HT-29 (cell line): Measurements from ENCODE around the gene ADAMTSL3. TPM values are rescaled to one million over a fixed set of nuclear protein-coding genes. Genes with fewer than 3 reads are reported as not detected.

ENCODE experiments used
- DNase-seq: peaks from one replicate; pipeline ENCODE4 v3.0.0-alpha.2; 2015; ENCODE audit warnings: low spot score
- total RNA-seq: library from RNA; depleted of rRNA; stranded (reverse); fragments of >200 nt; shearing (Covaris generic); gene quantifications from 2 replicates; pipeline ENCODE4 v1.2.3, GENCODE V29; 2014; rRNA removed

ADAMTSL3 gene, protein sequence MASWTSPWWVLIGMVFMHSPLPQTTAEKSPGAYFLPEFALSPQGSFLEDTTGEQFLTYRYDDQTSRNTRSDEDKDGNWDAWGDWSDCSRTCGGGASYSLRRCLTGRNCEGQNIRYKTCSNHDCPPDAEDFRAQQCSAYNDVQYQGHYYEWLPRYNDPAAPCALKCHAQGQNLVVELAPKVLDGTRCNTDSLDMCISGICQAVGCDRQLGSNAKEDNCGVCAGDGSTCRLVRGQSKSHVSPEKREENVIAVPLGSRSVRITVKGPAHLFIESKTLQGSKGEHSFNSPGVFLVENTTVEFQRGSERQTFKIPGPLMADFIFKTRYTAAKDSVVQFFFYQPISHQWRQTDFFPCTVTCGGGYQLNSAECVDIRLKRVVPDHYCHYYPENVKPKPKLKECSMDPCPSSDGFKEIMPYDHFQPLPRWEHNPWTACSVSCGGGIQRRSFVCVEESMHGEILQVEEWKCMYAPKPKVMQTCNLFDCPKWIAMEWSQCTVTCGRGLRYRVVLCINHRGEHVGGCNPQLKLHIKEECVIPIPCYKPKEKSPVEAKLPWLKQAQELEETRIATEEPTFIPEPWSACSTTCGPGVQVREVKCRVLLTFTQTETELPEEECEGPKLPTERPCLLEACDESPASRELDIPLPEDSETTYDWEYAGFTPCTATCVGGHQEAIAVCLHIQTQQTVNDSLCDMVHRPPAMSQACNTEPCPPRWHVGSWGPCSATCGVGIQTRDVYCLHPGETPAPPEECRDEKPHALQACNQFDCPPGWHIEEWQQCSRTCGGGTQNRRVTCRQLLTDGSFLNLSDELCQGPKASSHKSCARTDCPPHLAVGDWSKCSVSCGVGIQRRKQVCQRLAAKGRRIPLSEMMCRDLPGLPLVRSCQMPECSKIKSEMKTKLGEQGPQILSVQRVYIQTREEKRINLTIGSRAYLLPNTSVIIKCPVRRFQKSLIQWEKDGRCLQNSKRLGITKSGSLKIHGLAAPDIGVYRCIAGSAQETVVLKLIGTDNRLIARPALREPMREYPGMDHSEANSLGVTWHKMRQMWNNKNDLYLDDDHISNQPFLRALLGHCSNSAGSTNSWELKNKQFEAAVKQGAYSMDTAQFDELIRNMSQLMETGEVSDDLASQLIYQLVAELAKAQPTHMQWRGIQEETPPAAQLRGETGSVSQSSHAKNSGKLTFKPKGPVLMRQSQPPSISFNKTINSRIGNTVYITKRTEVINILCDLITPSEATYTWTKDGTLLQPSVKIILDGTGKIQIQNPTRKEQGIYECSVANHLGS (N-terminal part only)
- total RNA-seq = not detected in 2 replicates

- DNase-seq = no peak
These were observed at the start of gene ADAMTSL3 for GRCh38 chr15:83653639-83654378. ADAMTSL3 (plus strand) TSS chr15:83654123; CDS start chr15:83655762, 1,639 bp downstream.

- no peak for DNase-seq
These were observed 49.4 kb upstream of the ADAMTSL3 start for GRCh38 chr15:83604549-83604948.

GRCh38 chr15:83605111-83605945, 48.6 kb upstream of the ADAMTSL3 start:
- DNase-seq = no peak

GRCh38 chr15:83610132-83610531, 43.8 kb upstream of the ADAMTSL3 start:
- DNase-seq = no peak

GRCh38 chr15:83610901-83611685, 42.8 kb upstream of the ADAMTSL3 start:
- DNase-seq = no peak

GRCh38 chr15:83612226-83612625, 41.7 kb upstream of the ADAMTSL3 start:
- no peak for DNase-seq

- no peak for DNase-seq
These were observed 40.9 kb upstream of the ADAMTSL3 start for GRCh38 chr15:83612898-83613635.

DNA sequence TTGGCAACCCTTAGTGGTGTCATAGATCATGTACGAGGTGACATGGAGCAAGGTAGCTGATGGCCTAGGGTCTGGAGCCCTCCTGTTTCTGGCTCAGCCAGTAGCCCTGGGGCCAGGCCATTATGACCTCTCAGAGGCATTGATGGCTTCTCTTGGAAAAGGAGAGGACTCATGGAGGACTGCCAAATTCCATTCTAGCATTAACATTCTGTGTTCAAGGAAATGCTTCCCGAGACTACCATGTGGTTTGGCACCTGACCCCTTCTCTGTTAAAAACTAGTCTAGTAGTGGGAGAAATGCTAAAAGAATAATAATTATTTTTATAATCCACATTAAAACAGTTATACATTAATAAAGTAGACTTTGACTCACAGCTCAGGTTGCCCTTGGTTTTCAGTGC, 40.2 kb upstream of the ADAMTSL3 start:
- no peak for DNase-seq

GRCh38 chr15:83616840-83617239, 37.1 kb upstream of the ADAMTSL3 start:
- DNase-seq = no peak

DNA sequence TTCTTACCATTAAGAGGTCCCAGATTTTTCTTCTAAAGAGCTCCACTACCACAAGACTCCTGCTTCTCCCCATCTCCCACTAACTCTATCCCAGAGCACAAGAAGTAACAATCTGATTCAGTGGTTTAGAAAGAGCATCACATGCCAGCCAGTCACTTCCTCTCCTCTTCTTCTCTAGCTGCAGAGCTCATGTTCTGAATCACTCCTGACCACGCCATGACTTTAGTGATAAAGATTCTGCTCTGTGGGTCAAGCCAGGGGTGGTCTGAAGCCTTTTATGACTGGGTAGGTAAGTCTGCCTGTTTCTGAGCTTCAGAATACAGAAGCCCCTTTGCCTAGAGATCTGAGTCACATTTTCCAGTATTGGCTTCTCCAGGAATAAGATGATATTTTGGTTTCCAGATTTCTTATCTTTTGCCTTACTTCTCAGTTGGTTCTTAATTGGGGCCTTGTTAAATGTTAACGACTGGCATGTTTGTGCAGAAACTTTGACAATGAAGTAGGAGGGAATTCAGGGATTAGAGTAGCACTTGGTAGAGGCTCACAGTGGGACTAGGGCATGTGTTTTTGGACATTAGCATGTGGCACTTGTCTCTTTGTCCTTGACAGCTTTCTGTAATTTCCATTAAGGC, 27.6 kb upstream of the ADAMTSL3 start:
- no peak for DNase-seq

- no peak for DNase-seq
These were observed 22.4 kb upstream of the ADAMTSL3 start for GRCh38 chr15:83631534-83631933.

DNA sequence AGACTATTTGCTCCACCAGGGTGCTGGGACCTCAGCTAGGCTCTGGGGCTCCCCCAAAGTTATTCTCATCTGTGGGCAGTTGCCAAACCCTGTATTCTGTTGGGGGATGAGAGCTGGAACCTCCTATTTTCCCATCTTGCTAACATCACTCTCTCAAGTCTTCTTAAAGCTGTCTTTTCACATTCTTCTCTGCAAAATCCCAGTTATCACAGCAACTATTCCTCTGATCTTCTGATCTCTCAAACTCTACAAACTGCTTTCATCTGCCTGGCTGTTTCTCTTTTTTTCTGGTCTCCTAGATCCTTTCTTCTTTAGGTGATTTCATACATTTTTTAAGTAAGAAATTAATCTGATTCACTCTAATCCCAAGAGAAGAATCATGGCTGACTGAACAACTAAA, 10.7 kb upstream of the ADAMTSL3 start:
- DNase-seq = no peak

DNA sequence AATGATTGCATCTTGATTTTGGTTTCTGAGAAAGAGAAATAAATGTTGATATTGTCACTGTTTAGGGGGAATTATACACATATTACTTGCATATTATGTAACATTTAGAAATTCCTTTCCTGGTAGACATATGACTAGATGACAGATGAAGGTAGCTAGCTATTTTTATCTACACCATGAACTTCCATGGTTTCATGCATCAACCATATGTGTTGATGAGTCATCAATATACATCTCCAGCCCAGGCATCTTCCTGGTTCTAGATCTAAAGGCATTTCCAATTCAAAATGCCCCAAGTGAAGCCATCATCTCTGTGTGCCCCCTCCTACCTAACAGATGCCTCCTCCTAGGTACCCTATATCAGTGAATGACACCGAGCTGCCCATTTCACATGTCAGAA, 9.5 kb upstream of the ADAMTSL3 start:
- DNase-seq = no peak

DNA sequence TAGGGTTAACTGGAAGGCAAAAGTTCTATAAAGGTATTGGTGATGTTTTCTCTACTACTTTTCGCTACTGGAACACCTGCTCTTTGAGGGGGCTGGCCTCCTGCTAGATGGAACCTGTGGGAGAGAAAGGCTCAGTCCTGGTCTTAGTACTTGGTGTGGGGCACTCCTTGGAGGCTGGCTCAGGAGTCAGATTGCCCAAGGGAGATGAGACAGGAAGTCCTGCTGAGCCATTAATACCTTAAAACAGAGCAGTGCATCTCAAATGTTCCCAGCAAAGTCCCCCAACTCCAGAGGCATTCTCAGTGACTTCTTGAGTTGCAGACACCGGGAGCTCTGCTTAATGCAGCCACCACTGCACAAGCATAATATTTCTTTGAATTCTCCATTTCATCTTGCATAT, 3.1 kb upstream of the ADAMTSL3 start:
- DNase-seq = no peak

DNA sequence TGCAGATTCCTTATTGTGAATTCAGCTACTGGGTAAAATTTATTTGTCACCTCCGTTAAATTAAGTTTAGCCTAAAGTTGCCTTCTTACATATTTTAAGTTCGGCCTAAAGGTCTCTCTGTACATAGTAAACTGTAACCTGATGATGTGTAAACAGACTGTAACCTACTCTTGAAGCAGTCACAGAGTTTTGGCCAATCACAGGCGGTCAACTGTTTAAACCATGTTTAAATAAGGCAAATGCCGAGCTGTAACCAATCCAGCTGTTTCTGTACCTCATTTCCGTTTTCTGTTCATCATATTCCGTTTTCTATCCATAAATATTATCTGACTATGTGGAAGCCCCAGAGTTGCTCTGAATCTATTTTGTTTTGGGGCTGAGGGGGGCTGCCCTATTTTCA, 2.4 kb upstream of the ADAMTSL3 start:
- no peak for DNase-seq

DNA sequence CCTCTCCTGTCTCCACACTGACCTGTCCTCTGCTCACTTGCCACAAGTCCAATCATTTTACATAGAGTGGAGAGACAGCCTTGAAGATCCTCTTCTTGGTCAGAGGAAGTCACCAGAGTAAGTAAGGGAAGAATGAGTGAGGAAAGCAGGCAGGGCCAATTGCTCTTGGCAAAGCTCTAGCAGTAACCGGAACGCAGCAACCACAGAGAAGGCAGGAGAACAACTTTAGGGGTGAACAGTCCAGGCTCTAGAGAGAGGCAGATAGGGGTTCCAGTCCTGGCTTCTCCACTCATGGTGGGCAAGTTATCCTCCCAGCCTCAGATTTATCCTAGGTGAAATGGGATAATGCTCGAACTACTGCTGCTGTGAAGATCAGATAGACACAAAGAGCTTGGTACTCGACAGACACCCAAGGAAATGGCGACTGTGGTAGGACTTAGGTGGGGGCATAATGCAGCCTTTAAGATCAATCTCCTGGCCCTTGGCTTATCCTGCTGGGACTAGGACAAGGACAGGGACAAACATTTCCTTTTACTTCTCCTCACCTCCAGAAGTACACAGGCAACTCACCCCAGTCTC, 1.2 kb upstream of the ADAMTSL3 start:
- no peak for DNase-seq

GRCh38 chr15:83653288-83653638, 660 bp upstream of the ADAMTSL3 start:
- DNase-seq = no peak
